ENCODE measurements around the gene PIEZO1. TPM values are rescaled to one million over a fixed set of nuclear protein-coding genes. Genes with fewer than 3 reads are reported as not detected.

PIEZO1 gene
- total and polyA plus RNA-seq, 9 of the 15 experiments (the other 6 are each of a cell fraction or from before 2014, with no cell fraction given), result 3.6 to 432 (median 131) TPM

DNA sequence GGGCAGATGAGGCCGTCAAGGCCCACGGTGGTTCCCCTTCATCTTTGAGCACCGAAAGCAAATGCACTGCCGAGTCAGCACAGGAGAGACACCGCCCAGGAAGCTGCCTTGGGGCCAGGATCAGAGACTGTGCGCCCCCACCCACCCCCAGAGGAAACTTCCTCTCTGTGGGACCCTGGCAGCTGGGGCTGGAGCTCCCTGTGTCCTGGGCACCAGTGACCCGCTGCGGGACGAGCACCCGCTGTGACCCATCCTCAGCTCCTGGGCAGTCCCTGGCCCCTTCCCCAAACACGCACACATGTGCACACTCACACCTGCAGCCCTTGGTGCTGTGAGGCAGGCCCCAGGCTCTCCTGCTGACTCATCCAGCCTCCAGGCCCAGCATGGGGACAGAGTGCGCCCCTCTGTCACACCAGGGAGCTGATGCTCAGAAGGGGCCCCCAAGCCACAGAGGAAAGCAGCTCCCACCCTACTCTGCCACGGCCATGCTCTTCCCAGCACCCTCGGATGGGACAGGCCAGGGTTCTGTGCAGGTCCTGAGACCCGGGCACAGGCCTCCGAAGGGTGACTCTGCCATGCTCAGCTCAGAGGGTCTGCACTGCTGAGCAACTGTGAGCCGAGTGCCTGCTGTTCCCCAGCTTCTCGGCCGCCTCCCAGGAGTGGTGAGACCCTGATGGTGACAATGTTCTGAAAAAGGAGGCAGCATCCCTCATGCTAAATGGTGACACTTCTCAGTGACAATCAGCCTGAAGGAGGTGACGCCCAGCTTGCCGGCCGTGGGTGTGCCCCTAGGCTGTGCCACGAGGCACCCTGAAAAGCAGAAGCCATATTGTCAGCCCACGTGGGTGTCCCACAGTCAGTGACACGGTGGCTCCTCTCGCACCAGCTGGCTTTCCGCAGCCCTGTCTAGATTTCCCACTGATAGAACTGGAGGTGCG lies 3.6 kb downstream of the PIEZO1 start (continued):
- TF ChIP-seq, protein P1, sequence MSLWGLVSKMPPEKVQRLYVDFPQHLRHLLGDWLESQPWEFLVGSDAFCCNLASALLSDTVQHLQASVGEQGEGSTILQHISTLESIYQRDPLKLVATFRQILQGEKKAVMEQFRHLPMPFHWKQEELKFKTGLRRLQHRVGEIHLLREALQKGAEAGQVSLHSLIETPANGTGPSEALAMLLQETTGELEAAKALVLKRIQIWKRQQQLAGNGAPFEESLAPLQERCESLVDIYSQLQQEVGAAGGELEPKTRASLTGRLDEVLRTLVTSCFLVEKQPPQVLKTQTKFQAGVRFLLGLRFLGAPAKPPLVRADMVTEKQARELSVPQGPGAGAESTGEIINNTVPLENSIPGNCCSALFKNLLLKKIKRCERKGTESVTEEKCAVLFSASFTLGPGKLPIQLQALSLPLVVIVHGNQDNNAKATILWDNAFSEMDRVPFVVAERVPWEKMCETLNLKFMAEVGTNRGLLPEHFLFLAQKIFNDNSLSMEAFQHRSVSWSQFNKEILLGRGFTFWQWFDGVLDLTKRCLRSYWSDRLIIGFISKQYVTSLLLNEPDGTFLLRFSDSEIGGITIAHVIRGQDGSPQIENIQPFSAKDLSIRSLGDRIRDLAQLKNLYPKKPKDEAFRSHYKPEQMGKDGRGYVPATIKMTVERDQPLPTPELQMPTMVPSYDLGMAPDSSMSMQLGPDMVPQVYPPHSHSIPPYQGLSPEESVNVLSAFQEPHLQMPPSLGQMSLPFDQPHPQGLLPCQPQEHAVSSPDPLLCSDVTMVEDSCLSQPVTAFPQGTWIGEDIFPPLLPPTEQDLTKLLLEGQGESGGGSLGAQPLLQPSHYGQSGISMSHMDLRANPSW (CRISPR knock-in tag; IDR thresholded peaks at IDR 0.05), result no peak
- TF ChIP-seq, protein P2, sequence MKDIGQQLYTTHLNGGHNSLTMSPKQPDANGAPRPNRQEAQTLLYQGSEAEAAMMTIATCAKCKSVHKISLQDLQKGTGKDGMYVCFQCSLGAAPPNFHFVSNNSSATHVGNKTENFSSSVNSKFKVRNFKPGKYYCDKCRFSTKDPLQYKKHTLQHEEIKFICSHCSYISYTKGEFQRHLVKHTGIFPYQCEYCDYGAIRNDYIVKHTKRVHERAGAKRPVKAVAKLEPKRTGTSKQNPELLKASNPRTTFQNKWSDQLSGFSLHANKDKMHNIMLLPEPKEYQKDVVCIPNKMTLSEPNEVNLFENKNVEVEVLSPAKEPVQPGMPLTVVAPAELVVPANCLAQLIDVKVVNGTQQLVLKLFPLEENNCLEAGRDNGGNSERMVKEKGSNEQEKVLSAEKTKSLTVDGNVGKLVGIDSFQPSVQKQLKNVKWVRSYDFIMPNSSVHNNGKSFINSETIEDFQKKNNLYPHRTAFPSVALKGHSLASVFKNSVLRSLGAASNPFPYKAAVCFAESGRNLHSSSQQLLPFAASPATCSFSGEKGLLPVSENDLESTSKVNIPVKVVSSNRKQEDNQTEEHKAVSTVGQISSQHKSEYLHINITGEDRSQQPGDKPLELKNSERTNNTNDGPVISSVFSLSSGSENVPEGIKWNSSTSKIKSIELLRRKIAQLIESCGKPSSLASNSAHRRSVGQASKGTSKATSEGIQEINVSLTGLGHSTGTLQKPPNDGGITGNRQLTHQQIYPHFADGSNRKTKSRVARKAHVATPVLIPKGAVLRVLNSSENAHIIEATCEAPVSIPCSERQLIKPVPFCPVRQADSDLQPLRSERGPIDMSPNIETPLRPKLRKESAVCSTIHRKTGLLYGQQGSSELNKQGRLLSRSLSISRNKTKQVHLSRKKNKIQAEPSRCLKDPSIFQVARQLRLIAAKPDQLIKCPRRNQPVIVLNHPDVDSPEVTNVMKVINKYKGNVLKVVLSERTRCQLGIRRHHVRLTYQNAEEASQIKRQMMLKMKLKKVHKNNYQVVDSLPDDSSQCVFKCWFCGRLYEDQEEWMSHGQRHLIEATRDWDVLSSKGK (CRISPR knock-in tag; IDR thresholded peaks at IDR 0.05), result no peak
- TF ChIP-seq FOXA3 (CRISPR knock-in tag; conservative IDR thresholded peaks at IDR 0.05 in 1 of 2, IDR thresholded peaks at IDR 0.05 in 1 of 2) (no peak), WHSC1 (IDR thresholded peaks at IDR 0.05; ENCODE audit: low read length) (no peak), SMARCA5 (IDR thresholded peaks at IDR 0.05) (no peak; the same call in 1 of the 2 replicates), TRIM24 (IDR thresholded peaks at IDR 0.05) (no peak; a peak in 1 of 4 replicates)
- TF ChIP-seq, protein P3, sequence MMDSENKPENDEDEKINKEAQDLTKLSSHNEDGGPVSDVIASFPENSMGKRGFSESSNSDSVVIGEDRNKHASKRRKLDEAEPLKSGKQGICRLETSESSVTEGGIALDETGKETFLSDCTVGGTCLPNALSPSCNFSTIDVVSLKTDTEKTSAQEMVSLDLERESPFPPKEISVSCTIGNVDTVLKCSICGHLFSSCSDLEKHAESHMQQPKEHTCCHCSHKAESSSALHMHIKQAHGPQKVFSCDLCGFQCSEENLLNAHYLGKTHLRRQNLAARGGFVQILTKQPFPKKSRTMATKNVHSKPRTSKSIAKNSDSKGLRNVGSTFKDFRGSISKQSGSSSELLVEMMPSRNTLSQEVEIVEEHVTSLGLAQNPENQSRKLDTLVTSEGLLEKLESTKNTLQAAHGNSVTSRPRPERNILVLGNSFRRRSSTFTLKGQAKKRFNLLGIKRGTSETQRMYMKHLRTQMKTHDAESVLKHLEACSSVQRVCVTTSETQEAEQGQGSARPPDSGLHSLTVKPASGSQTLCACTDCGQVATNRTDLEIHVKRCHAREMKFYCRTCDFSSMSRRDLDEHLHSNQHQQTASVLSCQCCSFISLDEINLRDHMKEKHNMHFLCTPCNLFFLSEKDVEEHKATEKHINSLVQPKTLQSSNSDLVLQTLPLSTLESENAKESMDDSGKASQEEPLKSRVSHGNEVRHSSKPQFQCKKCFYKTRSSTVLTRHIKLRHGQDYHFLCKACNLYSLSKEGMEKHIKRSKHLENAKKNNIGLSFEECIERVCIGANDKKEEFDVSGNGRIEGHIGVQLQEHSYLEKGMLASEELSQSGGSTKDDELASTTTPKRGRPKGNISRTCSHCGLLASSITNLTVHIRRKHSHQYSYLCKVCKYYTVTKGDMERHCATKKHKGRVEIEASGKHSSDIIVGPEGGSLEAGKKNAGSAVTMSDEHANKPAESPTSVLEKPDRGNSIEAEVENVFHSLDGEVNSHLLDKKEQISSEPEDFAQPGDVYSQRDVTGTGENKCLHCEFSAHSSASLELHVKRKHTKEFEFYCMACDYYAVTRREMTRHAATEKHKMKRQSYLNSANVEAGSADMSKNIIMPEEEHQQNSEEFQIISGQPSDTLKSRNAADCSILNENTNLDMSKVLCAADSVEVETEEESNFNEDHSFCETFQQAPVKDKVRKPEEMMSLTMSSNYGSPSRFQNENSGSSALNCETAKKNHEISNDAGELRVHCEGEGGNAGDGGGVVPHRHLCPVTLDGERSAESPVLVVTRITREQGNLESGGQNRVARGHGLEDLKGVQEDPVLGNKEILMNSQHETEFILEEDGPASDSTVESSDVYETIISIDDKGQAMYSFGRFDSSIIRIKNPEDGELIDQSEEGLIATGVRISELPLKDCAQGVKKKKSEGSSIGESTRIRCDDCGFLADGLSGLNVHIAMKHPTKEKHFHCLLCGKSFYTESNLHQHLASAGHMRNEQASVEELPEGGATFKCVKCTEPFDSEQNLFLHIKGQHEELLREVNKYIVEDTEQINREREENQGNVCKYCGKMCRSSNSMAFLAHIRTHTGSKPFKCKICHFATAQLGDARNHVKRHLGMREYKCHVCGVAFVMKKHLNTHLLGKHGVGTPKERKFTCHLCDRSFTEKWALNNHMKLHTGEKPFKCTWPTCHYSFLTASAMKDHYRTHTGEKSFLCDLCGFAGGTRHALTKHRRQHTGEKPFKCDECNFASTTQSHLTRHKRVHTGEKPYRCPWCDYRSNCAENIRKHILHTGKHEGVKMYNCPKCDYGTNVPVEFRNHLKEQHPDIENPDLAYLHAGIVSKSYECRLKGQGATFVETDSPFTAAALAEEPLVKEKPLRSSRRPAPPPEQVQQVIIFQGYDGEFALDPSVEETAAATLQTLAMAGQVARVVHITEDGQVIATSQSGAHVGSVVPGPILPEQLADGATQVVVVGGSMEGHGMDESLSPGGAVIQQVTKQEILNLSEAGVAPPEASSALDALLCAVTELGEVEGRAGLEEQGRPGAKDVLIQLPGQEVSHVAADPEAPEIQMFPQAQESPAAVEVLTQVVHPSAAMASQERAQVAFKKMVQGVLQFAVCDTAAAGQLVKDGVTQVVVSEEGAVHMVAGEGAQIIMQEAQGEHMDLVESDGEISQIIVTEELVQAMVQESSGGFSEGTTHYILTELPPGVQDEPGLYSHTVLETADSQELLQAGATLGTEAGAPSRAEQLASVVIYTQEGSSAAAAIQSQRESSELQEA (IDR thresholded peaks at IDR 0.05; ENCODE audit: low read depth), result no peak
- TF ChIP-seq, protein P4, sequence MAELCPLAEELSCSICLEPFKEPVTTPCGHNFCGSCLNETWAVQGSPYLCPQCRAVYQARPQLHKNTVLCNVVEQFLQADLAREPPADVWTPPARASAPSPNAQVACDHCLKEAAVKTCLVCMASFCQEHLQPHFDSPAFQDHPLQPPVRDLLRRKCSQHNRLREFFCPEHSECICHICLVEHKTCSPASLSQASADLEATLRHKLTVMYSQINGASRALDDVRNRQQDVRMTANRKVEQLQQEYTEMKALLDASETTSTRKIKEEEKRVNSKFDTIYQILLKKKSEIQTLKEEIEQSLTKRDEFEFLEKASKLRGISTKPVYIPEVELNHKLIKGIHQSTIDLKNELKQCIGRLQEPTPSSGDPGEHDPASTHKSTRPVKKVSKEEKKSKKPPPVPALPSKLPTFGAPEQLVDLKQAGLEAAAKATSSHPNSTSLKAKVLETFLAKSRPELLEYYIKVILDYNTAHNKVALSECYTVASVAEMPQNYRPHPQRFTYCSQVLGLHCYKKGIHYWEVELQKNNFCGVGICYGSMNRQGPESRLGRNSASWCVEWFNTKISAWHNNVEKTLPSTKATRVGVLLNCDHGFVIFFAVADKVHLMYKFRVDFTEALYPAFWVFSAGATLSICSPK (IDR thresholded peaks at IDR 0.05; ENCODE audit: borderline replicate concordance), result no peak
